NOMO-1 treated with dmso at 0.1 percent for 144 hours (cell line): ENCODE measurements around the gene IQCH.

Source experiments
- DNase-seq: peaks from one replicate; lab custom pipeline; 2025; ENCODE audit not compliant: unreplicated experiment; lab: John Stamatoyannopoulos, UW

The IQCH gene

DNA sequence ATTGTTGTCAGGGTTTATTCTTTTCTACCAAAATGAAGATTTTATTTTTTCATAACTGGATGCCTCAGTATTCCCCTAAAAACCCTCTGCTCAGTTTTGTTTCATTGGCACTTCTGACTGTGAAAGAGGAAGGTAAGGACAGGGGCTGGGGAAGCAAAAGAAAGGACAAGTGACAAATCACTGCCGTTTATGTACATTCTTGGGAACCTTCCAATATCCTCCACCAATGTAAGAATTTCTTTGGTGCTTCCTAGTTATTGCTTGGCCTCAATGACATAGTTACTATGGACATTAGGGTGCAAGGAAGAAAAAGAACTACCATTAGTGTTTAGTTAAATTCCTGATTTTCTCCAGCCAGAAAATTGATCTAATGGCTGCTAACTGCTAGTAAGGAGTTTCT, 135.4 kb downstream of the IQCH start:
- DNase-seq: no peak

DNA sequence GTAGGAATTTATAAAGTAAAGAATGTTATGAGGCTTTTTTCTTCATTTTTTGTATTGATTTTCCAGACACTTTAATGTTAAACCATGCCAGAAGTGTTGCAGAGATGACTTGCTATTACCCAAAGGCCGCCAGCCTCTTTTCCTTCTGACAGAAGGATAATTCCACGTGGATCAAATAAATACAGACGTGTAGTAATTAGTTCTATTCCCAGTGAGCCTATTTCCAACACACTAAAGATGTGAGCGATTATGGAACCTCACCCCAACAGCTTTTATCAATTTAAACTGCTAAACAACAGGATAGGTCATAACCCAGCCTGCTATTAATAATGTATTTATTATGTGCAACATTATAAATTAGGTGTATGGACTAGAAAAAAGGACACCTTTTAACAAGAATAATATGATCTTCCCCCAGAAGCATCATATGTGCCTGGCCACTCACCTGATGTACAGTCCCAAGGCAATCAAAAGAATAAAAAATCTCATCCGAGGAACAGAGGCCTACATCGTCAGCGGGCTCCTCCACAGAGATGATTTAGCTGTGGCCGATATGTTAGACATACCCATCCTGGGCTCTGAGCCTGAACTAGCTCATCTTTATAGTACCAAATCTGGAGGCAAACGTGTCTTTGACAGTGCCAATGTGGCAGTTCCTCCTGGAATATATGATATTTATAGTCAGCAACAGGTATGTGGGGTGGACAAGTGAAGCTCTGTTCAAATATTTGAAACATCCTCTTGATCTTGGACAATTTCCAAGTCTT, 140.5 kb downstream of the IQCH start:
- no peak for DNase-seq

DNA sequence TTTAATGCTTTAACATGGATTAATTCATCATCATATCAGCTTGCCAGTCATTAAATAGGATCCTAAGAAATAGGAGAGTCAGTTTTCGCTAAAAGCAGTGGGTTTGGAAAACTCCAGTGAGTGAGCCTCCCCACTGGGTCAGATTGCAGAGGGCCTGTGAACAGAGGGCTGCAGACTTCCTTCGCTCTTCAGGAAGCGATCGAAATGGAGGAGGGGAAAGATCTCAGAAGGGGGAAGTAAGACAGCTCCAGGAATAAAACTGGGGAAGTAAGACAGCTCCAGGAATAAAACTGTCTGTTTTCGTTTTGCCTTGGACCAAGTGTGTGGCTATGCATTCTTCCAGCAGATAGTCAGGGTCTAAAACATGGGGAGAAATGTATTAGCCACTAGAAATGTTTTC, 141.5 kb downstream of the IQCH start:
- DNase-seq: peak; percentile 8

DNA sequence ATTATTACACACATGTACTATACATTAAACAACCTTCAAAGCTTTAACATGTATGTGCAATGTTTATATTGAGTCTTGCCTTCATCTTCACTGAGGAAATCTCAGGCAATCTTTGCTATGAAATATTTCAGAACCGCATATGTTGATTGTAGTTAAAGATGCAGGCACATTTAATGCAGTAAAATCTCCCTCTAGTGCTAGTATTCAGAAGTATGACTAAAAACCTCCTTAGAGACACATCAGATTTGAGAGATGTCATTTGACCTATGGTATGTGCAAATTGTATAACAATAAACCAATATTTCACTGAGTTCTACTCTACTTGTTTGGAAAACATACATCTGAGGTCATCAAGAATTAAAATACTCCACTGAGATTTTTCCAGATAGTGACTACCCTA, 142.6 kb downstream of the IQCH start:
- DNase-seq: no peak

DNA sequence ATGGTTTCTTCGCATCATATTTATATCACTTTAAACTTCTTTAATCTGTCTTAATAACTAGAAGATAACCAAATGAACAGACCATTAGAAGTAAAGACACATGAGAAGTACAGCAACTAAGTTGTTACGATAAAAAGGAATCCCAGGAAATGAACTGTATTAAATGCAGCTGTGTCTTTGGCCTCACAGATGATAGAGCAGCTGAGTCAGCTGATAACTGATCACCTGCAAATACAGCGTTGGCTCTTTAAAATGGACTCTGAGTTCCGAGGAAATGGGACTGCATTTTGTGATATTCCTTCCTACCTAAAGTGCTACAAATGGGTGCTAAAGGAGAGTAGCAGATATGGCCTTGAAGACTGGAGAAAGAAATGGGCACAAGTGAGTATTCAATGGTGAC, 145.3 kb downstream of the IQCH start:
- no peak for DNase-seq

DNA sequence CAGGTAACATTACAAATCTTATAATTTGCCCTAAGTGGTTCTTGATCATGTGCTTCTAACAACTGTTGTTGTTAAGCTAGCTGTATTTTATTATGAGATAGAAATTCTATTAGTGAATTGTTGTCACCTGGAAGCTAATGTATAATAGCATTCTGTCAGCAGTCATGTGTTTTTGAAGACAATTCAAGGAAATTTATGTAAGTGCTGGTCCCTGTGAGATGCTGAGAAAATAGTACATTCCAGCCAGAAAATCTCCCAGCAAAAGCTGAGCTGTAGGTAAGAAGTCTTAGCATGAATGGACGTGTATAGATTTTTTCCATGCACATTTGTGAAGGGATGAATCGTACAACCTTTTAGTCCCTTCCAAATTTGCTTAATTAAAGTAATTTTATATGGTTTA, 146.3 kb downstream of the IQCH start:
- no peak for DNase-seq

DNA sequence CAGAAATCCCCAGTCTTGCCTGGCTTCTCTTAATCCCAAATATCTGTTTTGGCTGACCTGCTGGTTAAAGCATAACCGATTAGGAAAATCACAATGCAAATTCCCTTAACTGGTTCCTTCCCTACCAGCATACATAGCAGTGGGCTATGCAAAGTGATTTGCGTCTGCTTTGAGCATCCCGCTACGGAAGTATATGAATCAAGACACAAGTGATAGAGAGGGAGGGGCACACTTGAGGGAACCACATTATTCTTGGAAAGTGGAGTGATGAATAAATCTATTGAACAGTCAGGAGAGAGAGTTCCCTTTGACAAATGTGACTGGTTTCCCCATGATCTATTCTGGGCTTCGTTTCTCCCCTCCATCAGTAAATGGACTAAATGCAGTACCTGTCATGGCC, 146.8 kb downstream of the IQCH start:
- DNase-seq: no peak

DNA sequence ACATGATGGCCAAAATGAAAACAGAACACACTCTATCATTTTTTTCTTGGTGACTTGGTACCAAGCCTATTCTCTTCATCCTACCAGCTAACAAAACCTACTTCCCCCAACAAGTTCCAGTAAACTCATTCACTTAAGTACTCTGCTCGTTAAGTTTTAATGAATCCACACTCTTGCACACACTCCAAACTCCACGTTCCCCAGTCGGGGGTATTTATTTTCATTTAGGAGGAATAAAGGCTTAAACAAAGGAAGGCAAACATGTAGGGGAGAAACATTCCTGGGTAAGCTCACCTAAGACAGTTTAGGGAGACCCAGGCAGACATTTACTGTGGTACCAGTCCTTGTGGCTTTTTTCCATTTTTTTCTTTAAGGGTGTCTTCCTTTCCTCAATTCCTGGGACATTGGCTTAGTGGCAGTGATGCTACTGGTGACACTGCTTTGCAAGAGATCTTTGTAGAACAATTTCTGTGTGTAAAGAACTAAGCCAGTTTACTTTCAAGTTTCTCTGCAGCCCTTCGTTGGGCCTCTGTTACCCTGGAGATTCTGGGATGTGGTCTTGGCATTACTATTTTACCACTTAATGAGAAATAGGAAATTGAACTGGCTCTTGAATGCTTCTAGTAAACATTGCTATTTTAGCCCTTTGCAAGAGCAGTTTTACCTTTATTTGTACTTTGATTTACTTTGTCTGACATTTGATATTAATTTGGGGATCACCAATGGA, 149.0 kb downstream of the IQCH start:
- no peak for DNase-seq

DNA sequence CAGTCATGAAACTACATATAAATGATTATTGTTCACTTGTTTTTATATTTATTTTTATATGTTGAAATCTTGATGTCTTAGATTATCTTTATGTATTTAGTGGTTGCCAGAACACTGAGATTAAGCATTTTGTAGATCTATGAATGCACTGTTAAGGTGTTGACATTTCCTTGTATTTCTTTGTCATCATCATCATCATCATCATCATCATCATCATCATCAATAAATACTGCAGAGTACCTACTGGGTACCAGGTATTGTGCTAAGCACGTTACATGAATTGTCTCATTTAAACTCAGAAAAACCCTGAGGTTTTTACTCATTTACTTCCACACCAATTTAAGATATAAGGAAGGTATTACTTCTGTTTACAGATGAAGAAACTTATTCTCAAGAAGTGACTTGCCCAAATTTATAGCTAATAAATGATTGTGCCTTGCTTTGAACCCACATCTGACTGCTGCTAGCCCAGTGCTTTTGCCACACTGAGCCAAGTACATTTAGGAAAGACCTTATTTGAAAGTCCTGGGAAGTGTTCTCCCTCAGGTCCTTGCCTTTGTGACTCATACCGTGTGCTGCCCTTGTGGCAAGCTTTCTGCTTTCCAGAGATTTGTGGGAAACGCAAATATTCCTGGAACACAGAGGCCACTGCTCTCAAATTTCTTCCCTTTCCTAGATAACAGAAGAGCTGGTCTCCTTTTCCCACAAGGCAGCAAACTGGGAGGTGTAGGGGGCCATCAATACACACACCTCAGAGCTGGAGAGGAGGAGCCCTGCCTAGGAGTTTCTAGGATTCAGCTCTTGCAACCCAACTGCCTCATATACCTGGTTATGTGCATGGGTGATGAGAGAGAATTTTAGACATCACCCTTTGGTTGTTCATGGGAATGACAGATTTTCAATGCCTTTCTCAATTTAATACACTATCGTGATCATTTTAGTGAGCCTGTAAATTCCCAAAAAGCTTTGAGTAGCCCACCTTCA, 150.9 kb downstream of the IQCH start:
- DNase-seq: no peak

DNA sequence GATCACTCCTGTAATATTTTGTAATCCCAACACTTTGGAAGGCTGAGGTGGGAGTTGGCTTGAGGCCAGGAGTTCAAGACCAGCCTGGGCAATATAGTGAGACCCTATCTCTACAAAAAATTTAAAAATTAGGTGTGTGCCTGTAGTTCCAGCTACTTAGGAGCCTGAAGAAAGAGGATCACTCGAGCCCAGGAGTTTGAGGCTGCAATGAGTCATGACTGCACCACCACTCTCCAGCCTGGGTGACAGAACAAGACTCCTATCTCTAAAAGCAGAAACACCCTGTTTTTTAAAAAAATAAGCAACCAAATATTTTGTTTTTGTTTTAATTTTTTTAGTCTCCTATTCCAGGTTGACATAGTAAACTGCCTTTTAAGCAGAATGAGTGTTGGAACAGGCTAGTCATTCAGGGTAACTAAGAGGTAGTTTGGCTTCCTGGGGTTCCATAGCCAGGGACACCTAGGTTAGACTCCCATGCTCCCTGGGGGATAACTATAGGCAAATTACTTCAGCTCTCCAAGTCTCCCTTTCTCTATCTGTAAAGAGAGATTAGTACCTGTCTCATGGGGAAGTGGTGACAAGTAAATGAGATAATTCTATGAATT, 151.8 kb downstream of the IQCH start:
- no peak for DNase-seq

DNA sequence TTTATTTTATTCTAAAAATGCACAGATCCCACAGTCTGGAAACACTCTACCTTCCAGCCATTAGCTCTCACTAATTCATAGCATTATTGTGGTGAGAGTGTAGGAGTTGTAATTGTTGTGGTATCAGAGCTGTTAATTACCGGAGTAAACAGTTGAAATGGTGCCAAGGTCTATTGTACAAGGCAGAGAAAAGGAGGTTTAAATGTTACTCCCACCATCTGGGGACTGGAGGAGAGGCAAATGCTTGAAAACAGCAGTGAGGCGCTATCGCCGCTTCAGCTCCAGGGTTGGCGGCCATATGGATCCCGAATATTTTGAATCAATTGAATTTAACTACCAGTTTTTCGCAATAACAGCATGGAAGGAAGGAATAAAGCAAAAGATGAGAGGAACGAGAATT, 153.2 kb downstream of the IQCH start:
- no peak for DNase-seq

DNA sequence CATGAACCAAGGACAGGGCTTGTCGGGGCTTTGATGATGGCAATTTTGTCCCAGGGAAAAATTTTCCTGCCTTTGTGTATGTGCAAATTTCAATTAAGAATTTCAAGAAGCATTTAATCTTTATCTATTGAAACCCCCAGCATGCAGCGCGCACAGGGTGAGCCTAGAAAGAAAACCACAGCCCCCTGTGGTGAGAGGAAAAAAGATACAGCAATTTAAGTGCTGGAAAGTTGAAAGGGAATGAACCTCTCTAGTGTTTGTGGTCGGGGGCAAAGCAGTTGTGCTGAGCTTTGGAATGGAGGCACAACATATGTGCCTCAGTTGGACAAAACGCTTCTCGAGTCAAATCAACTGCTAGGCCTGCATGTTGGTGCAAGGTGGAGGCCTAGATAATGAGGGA, 154.6 kb downstream of the IQCH start:
- no peak for DNase-seq

DNA sequence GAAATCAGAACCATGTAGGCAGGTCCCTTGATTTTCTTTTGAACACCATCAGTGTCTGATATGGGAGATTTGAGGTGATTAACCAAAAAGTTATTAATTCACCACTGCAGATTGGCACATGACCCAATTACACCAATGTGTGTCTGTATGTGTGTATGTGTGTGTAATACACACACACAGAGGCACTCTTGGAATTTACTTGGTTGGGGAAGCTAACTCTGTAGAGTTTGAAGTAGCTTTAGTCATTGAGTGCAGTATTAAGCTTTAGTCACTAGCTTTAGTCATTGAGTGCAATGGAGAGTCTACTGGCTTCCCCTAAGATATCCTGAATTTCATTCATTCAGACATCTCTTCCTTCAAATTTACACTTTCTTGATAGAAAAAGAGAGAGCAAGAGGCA, 156.9 kb downstream of the IQCH start:
- DNase-seq: no peak

DNA sequence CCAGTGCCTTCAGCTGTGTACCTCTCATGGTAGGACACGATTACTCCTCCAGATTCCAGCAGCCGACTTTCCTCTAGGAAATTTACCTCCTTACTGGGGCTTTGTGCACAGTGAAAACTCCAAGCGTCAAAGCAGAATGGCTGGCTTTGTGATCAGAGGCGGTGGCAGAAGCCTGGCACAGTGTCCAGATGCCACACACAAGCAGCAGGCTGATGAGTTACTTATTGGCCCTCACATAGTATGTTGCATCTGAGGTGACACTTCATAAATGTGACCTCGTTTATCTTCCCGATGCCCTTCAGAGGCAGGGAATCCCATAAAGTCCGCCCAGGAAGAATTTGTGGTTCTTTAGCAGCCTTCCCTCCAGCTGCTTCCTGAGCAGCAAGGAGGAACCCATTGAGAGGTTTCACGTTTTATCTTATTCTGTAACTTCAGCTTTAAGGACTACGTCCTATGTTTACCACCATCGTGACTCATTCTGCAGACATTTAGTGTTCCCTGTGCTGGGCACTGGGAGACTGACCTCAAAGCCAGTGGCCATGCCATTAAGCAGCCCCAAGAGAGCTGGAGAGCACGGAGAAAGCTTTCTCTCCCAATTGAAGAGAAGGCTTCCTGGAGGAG, 159.3 kb downstream of the IQCH start:
- DNase-seq: no peak

DNA sequence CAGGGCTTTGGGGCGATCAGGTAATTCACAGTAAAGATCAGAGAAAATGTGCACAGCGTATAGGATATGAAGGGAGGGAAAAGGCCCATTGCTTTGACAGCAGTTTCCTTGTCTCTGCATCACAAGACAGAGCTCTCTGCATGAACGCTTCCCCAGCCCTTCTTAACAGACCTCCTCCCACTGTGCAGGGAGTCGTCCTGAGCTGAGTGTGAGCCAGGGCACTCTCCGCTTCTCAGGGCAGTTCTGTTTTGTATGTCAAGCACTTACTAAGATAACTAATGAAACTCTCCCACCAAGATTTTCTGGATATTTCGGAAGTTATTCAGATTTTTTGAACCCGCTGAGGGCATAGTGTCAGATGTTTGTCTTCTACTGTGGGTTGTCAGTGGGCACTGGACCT, 160.6 kb downstream of the IQCH start:
- DNase-seq: no peak

DNA sequence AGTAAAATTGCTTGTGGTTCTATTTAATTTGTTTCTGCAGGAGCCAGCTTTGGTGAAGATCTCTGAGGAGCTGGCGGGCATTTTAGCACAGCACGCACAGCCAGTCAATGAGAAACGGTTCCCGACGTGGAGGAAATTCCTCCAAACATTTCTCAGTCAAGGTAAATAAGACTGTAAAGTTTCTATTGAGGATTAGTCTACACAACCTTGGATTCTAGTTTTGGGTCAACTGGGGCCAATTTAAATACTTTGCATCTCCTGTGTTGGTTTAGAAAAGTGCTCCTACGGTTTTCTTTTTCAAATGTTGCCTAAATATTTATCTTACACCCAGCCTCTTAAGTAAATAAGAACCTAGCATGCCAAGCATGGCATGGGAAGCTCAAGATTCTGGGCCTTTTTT, 162.3 kb downstream of the IQCH start:
- DNase-seq: no peak

DNA sequence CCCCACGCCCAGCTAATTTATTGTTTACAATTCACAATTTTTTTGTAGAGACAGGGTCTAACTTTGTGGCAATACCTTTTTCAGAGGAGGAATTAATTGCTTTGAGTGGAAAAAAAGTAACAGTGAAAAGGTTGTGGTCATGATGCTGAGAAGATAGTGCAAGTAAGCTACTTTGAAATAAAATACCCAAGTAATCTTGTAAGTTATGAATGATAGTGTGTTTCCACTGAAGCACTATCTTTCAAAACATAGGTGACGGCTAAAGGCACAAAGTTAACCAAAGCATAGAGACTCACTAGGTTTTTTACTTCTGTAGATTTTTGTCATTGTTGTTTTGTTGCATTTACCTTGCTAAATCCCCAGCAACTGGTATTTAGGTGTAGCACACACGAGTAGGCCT, 165.1 kb downstream of the IQCH start:
- no peak for DNase-seq

DNA sequence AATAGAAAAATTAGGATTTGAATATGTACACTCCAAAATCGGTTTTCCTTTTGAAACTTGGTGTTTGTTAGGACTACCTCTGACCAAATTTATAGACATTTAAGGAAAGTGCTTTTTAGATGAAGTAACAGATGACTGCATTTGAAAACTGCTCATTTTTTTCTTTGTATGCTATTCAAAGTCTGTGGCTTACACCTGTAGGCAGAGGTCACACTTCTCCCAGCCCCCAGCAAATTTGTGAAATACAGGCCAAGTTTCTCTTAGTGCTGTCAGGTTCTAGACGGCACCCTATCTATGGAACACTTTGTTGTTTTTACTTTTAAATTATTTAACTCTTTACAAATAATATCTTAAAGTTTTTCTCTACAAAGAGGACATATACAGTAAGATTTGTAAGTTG, 165.6 kb downstream of the IQCH start:
- no peak for DNase-seq

DNA sequence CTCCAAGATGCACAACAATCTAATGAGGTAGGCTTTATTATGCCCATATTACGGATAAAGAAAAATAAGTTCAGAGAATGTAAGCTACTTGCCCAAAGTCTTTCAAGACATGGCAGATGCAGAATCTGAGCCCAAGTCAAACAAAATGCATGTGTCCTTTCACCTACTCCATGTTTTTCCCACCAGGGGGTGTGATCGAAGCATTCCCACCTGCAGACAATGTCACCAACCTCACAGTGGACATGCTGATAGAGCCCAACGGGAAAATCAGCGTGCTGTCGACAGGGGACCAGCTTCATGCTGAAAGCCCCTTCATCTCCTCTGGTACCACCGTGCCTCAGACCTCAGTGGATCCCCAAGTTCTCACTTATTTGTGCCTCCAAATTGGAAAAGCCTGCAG, 166.5 kb downstream of the IQCH start:
- no peak for DNase-seq

DNA sequence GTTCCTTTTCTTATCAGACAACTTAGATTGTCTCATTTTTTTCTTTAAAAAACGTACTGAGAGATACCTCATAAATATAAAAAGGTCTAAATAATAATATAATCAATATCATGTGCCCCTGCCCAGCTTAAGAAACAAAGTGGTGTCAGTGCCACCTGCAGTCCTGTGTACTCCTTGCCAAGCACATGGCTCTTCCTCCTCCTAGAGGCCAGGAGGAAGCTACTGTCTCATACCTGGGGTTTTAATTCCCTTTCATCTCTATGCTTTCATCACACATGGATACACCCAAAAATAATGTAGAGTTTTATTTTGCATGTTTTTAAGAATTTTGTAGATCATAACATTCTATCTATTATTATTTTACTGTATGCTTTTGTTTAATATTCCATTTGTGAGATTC, 167.7 kb downstream of the IQCH start:
- no peak for DNase-seq
